ENCODE results near the gene DLL4.

DLL4 gene

DNA sequence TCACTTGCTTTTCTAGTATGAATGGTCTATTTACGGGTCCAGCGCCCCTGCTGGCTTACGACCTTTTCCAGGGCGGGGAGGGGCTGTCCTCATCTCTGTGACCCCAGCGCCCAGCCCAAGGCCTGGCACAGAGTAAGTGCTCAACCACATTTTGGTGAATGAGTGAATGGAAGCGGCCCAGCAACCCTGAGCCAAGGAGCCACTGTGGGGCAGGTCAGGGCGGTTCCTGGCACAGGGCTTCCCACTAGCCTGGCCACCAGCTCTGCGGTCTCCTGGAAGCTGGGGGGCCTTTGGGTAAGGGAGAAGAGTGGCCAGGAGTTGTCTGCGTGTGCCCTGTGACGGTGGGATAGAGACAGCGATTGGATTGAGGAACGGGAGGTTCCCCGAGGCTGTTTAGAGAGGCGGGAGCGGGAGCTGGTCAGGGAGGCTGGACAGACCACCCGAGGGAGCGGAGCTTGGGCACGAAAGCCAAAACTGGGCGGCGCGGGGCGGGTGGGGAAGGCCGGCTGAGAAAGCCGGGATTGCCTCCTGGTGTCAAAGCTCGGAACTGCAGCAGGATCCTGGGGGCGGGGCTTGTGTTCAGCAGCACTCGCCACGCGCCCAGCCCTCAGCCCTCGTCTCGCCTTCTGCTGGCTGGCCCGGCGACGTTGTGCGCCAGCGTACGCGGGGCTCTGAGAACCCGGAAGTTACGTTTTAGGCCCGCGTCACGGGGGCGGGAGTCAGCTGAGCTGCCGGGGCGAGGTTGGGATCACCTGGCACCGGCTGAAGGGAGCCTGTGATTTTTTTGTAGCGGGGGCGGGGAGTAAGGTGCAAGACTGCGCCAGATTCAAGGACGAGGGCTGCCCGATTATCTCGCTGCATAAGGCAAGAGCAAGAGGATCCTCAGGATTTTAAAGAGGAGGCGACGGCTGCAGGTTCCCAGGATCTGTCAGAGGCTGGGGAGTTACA is 35.1 kb upstream of the DLL4 start, which contains the start of gene VPS18:
TSS of gene VPS18 (plus strand) at position 718 of the 948 bp plus-strand sequence. CDS start 319 bp downstream, outside the sequence.
- peak within 1 kb of the TSS; percentile 87 for H3K4me3 ChIP-seq
- TF ChIP-seq Cebpa-rat (IDR thresholded peaks at IDR 0.05), result no peak
- no peaks in the 10 kb centered on the region for H3K9me3 ChIP-seq
- H3K27ac ChIP-seq, result peak within 1 kb of the TSS; percentile 80
- H4K20me1 ChIP-seq, result peaks cover 16% of the 10 kb centered on the region
- peak within 1 kb of the TSS; percentile 91 for H3K4me2 ChIP-seq
- H3K36me3 ChIP-seq, result peaks cover 34% of the 10 kb centered on the region
- peak within 1 kb of the TSS; percentile 86 for H3K9ac ChIP-seq
- H3K4me1 ChIP-seq, result peaks cover 35% of the 10 kb centered on the region
- H3K27me3 ChIP-seq, result no peaks in the 10 kb centered on the region

GRCh38 chr15:40894681-40895448 is 34.3 kb upstream of the DLL4 start:
- Histone ChIP-seq H3K27ac (peak overlapping the region; percentile 80), H3K9ac (peak overlapping the region; percentile 86), H3K4me3 (peak overlapping the region; percentile 87), H4K20me1 (peaks cover 21% of the 10 kb centered on the region), H3K9me3 (no peaks in the 10 kb centered on the region), H3K36me3 (peaks cover 42% of the 10 kb centered on the region), H3K4me1 (peaks cover 42% of the 10 kb centered on the region), H3K27me3 (no peaks in the 10 kb centered on the region), H3K4me2 (peak overlapping the region; percentile 91)
- TF ChIP-seq Cebpa-rat (IDR thresholded peaks at IDR 0.05), result no peak

DNA sequence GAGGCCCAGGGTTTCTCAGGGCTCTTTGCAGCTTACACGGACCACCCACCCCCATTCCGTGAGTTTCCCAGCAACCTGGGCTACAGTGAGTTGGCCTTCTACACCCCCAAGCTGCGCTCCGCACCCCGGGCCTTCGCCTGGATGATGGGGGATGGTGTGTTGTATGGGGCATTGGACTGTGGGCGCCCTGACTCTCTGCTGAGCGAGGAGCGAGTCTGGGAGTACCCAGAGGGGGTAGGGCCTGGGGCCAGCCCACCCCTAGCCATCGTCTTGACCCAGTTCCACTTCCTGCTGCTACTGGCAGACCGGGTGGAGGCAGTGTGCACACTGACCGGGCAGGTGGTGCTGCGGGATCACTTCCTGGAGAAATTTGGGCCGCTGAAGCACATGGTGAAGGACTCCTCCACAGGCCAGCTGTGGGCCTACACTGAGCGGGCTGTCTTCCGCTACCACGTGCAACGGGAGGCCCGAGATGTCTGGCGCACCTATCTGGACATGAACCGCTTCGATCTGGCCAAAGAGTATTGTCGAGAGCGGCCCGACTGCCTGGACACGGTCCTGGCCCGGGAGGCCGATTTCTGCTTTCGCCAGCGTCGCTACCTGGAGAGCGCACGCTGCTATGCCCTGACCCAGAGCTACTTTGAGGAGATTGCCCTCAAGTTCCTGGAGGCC is 29.5 kb upstream of the DLL4 start:
- peak overlapping the region; percentile 25; the same call in 1 of the 2 replicates for H3K27ac ChIP-seq
- no peak for TF ChIP-seq Cebpa-rat (IDR thresholded peaks at IDR 0.05)
- peaks cover 84% of the 10 kb centered on the region for H3K36me3 ChIP-seq
- no peak overlapping the region for H3K4me2 ChIP-seq
- H3K9ac ChIP-seq, result 0 out of 2 replicates have a peak overlapping the region, but pooled peaks have one; percentile 22
- H3K4me1 ChIP-seq, result peaks cover 70% of the 10 kb centered on the region
- H3K9me3 ChIP-seq, result no peaks in the 10 kb centered on the region
- peaks cover 59% of the 10 kb centered on the region for H4K20me1 ChIP-seq
- no peak overlapping the region for H3K4me3 ChIP-seq
- H3K27me3 ChIP-seq, result no peaks in the 10 kb centered on the region

DNA sequence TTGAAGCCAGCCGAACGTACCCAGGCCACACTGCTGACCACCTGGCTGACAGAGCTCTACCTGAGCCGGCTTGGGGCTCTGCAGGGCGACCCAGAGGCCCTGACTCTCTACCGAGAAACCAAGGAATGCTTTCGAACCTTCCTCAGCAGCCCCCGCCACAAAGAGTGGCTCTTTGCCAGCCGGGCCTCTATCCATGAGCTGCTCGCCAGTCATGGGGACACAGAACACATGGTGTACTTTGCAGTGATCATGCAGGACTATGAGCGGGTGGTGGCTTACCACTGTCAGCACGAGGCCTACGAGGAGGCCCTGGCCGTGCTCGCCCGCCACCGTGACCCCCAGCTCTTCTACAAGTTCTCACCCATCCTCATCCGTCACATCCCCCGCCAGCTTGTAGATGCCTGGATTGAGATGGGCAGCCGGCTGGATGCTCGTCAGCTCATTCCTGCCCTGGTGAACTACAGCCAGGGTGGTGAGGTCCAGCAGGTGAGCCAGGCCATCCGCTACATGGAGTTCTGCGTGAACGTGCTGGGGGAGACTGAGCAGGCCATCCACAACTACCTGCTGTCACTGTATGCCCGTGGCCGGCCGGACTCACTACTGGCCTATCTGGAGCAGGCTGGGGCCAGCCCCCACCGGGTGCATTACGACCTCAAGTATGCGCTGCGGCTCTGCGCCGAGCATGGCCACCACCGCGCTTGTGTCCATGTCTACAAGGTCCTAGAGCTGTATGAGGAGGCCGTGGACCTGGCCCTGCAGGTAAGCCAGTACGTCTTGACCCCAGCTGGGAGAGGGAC is 28.7 kb upstream of the DLL4 start:
- Histone ChIP-seq H3K27me3 (no peaks in the 10 kb centered on the region), H3K4me2 (peak overlapping the region; percentile 4; the same call in 1 of the 2 replicates), H3K4me1 (peaks cover 74% of the 10 kb centered on the region), H3K9me3 (no peaks in the 10 kb centered on the region), H3K9ac (0 out of 2 replicates have a peak overlapping the region, but pooled peaks have one; percentile 22), H4K20me1 (peaks cover 57% of the 10 kb centered on the region), H3K4me3 (no peak overlapping the region), H3K36me3 (peaks cover 88% of the 10 kb centered on the region), H3K27ac (peak overlapping the region; percentile 25; the same call in 1 of the 2 replicates)
- no peak for TF ChIP-seq Cebpa-rat (IDR thresholded peaks at IDR 0.05)

GRCh38 chr15:40901053-40901443 is 28.1 kb upstream of the DLL4 start:
- TF ChIP-seq Cebpa-rat (IDR thresholded peaks at IDR 0.05), result no peak
- peaks cover 51% of the 10 kb centered on the region for H4K20me1 ChIP-seq
- no peak overlapping the region for H3K9ac ChIP-seq
- peak overlapping the region; percentile 93; the same call in 1 of the 2 replicates for H3K4me2 ChIP-seq
- peaks cover 74% of the 10 kb centered on the region for H3K4me1 ChIP-seq
- peaks cover 84% of the 10 kb centered on the region for H3K36me3 ChIP-seq
- no peak overlapping the region for H3K27ac ChIP-seq
- H3K9me3 ChIP-seq, result no peaks in the 10 kb centered on the region
- no peaks in the 10 kb centered on the region for H3K27me3 ChIP-seq
- H3K4me3 ChIP-seq, result no peak overlapping the region

DNA sequence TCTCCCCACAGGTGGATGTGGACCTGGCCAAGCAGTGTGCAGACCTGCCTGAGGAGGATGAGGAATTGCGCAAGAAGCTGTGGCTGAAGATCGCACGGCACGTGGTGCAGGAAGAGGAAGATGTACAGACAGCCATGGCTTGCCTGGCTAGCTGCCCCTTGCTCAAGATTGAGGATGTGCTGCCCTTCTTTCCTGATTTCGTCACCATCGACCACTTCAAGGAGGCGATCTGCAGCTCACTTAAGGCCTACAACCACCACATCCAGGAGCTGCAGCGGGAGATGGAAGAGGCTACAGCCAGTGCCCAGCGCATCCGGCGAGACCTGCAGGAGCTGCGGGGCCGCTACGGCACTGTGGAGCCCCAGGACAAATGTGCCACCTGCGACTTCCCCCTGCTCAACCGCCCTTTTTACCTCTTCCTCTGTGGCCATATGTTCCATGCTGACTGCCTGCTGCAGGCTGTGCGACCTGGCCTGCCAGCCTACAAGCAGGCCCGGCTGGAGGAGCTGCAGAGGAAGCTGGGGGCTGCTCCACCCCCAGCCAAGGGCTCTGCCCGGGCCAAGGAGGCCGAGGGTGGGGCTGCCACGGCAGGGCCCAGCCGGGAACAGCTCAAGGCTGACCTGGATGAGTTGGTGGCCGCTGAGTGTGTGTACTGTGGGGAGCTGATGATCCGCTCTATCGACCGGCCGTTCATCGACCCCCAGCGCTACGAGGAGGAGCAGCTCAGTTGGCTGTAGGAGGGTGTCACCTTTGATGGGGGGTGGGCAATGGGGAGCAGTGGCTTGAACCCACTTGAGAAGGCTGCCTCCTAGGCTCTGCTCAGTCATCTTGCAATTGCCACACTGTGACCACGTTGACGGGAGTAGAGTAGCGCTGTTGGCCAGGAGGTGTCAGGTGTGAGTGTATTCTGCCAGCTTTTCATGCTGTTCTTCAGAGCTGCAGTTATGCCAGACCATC is 26.3 kb upstream of the DLL4 start:
- peak; percentile 99 for TF ChIP-seq Cebpa-rat (IDR thresholded peaks at IDR 0.05)
- Histone ChIP-seq H3K4me3 (peak overlapping the region; percentile 53), H3K9ac (peak overlapping the region; percentile 78), H3K9me3 (no peaks in the 10 kb centered on the region), H3K36me3 (peaks cover 65% of the 10 kb centered on the region), H3K27me3 (no peaks in the 10 kb centered on the region), H3K4me1 (peaks cover 84% of the 10 kb centered on the region), H4K20me1 (peaks cover 46% of the 10 kb centered on the region), H3K27ac (peak overlapping the region; percentile 92), H3K4me2 (peak overlapping the region; percentile 93)

DNA sequence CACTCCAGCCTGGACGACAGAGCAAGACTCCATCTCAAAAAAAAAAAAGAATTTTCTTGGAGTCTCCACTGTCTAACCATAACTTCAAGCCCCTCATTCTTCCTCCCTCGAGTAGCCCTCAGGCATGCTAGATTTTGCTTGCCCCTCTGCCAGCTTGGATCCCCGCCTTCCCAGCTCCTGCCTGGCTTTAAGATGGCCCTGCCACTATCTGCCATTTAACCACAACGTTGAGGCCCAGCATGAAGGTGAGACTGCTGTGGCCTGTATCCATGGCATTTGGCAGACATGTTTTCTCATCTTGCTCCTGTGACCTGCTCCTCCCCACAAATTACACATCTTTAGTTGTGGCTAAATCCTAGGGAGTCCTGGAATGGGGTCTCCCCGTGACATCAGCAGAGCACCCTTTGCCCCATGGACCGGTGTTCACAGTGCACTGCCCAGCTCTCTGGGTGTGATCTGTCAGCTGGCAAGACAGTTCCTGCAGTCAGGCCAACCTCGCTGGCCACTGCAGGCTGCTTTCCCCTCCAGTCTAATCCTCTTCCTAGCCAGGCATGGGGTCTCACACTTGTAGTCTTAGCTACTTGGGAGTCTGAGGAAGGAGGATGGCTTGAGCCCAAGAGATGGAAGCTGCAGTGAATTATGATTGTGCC is 24.5 kb upstream of the DLL4 start:
- H3K4me2 ChIP-seq, result peak overlapping the region; percentile 93
- no peaks in the 10 kb centered on the region for H3K27me3 ChIP-seq
- peak overlapping the region; percentile 95 for H3K27ac ChIP-seq
- no peaks in the 10 kb centered on the region for H3K9me3 ChIP-seq
- peaks cover 47% of the 10 kb centered on the region for H3K36me3 ChIP-seq
- no peak for TF ChIP-seq Cebpa-rat (IDR thresholded peaks at IDR 0.05)
- 0 out of 2 replicates have a peak overlapping the region, but pooled peaks have one; percentile 8 for H3K4me3 ChIP-seq
- H3K9ac ChIP-seq, result peak overlapping the region; percentile 77
- H3K4me1 ChIP-seq, result peaks cover 97% of the 10 kb centered on the region
- peaks cover 44% of the 10 kb centered on the region for H4K20me1 ChIP-seq

Data from BLaER1 (cell line).